Activated CD4-positive, alpha-beta T cell treated with anti-CD3 and anti-CD28 coated beads, Interleukin-2, amount 50 U/mL, for 1 hour (primary cell): ENCODE measurements around the gene TMEM109.

Experiments used
- DNase-seq: peaks from one replicate; pipeline ENCODE4 v3.0.0-alpha.2; 2020

TMEM109 gene

DNA sequence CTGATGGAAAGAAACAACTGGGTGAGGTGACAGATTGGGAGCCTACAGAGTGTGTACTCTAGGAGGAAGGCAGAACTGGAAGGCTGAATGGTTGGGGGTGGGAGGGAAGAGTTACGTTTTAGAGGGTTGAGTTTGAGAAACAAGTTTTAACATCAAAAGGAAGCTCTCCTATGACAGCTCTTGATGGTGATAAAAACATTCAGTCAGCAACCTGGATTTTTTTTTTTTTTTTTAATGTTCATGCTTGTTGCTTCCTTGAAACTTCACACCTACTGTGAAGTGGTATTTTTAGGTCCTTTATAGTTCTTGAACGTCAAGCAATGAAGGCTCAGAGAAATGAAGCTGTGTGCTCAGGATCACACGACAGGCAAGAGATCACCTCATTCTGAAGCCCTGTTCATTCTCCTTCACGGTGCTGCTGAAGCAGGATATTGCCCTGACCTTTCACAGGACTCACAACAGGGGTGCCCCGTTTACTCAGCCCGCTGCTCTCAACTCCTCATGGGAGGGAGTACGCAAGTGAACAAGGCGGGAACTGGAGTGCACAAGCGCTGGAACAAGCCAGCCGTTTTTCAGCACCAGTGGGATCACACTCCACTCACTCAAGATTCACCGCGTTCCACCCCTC lies 1.6 kb upstream of the TMEM109 start:
- no peak for DNase-seq

DNA sequence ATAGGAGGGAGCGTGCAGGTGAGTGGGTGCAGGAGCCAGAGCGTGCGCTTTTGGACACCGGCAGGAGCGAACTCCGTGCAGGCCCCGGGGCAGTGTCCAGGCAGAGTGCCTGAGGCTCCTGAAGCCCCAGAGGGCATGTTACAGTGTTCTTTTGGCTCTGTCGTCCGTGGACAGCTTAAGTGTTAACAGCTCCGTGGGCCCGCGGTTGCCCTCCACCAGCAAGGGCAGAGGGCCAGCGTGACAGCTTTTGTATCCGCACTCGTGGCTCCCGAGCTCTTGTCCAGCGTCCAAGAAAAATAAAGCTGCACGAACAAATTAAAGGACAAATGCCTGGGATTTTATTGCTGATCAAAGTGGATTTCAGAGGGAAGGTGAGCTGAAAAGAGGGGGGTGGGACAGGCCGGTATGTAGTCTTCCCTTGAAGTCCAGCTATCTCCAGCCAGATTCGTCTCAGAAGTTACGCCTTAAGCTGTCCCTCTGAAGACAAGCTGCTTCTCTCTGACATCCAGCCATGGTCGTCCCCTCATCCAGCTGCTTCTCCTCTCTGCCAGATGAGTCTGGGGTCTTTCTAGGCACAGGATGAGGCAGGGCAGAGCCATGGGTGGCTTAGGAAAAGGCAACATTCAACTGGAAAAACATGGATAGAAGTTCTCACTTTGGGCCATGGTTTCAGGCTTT lies 968 bp upstream of the TMEM109 start:
- DNase-seq: no peak

GRCh38 chr11:60914633-60915247 lies 782 bp downstream of the TMEM109 start:
- peak; percentile 28 for DNase-seq

DNA sequence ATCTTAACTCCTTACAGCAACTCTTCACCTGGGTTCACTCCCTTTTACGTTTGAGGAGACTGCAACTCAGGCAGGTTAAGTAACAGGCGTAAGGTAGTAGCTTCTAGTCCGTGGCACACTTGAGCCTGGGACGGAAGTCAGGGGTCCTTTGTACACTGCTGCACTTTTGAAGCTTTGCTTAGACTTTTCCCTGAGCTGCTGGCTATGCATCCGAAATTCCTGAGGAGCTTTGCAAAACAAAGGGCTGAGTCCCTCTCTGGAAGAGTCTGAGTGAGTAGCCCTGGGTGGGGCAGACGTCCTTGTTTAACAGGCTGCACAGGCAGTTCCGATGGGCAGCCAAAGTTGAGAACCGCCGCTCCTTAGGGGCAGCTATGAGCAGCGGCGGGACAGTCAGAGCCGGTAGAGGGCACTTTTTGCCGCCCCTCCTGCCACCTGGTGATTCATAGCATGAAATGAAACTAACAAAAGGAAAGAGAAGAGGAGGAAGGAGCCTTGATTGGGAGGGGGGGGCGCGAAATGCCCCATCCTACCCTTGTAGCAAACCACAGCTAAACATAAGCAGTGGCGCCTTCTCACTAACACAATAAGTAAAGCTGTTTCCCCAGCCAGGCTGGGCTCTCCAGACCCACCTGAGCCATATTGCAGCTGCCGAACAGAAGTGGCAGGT lies 1.4 kb downstream of the TMEM109 start:
- DNase-seq: peak; percentile 64

DNA sequence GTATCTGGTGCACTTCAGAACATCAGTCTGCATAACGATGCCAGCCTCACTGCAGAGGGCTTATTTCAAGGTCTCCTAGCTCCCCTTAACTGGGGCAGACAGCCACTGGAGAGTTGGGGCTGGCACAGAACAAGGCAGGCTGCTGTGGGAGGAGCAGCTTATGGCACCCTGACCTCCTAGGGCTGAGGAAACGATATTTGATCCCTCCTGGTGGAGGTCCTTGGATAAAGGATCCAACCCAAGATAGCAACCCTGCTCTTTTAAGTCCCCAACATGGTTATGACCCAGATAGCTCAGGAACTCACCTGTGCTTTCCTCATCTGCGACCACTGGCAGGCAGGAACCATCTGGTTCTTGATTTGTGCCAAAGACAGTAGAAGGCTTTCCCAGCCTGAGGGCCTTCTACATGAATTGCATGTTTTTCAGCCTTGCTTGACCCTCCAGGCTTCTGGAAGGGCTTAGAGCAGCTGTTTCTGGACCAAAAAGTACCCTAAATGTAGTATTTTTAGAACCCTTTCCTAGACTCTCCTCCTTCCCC lies 2.8 kb downstream of the TMEM109 start:
- no peak for DNase-seq

DNA sequence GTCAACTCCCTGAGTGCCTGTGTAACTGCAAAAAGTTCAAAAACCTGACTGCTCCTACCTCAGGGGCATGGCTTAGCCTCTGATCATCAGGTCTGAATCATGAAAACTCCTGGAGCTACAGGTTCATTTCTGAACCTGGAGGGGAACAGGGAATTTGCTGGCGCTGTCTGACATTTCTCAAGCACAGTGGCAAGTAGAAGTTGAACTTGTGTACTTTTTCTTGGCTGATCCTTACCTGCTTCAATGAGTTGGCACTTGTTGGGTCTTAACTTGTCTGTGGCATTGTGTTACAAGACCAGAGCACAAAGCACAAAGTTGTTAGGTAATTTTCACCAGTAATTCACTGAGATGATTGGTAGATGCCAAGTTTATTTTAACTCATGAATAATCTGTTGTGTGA lies 3.3 kb downstream of the TMEM109 start:
- DNase-seq: no peak

GRCh38 chr11:60918251-60918938 lies 4.4 kb downstream of the TMEM109 start:
- no peak for DNase-seq

DNA sequence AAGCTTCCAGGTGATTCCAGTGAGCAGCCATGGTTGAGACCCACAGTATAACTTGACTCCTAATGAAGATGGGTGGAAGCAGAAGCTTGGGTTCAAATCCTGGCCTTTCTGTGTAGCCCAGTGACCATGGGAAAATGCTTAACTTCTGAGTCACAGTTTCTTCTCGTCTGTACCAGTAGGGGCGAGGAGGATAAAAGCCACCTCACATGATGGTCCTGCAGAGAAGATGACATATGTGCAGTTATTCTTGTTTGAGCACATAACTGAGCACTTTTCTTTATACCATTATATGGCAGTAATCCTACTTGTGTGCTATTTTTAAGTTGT lies 4.9 kb downstream of the TMEM109 start:
- no peak for DNase-seq

DNA sequence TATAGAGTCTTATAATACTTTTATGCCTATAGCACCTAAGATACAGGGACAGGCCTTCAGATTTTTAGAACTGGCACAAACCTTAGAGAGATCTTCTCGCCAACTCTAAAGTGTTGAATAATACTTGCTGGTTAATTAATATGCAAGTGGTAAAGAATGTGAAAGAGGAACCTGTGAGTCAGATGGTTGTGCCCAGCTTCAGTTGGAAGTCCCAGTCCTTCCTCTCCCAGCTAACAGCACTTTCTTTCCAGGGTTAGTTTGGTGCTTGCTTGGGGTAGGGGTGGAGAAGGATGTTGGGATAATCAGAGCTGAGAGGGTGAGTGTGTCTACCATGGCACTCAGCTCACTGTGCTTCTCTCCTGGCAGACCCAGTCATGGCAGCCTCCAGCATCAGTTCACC lies 5.4 kb downstream of the TMEM109 start:
- DNase-seq: no peak

GRCh38 chr11:60919956-60920355 lies 6.0 kb downstream of the TMEM109 start:
- no peak for DNase-seq

DNA sequence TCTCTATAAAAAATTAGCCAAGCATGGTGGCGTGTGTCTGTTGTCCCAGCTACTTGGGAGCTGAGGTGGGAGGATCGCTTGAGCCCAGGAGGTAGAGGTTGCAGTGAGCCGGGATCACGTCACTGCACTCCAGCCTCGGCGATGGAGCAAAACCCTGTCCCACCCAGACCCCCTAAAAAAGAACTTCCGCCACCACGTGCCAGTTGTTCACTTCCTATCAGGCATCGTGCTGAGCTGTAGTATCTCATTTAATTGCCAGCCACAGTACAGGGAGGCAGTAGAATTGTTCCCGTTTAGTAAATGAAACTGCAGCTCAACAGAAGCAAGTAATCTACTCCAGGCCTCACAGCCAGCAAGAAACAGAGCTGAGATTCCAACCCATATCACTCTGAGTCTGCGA lies 7.3 kb downstream of the TMEM109 start:
- DNase-seq: no peak

DNA sequence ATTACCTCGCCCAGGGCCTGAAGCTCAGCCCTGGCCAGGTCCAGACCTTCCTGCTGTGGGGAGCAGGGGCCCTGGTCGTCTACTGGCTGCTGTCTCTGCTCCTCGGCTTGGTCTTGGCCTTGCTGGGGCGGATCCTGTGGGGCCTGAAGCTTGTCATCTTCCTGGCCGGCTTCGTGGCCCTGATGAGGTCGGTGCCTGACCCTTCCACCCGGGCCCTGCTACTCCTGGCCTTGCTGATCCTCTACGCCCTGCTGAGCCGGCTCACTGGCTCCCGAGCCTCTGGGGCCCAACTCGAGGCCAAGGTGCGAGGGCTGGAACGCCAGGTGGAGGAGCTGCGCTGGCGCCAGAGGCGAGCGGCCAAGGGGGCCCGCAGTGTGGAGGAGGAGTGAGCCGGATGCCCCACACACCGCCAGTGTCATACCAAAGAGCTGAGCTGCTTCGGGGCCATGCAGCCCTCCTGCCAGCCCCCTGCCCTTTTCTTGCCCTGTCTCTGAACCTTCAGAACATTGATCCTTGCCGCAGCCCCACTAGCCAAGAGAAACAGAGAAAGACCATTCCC lies 7.9 kb downstream of the TMEM109 start:
- no peak for DNase-seq

- no peak for DNase-seq
Measured at GRCh38 chr11:60922906-60923305, 8.9 kb downstream of the TMEM109 start.

DNA sequence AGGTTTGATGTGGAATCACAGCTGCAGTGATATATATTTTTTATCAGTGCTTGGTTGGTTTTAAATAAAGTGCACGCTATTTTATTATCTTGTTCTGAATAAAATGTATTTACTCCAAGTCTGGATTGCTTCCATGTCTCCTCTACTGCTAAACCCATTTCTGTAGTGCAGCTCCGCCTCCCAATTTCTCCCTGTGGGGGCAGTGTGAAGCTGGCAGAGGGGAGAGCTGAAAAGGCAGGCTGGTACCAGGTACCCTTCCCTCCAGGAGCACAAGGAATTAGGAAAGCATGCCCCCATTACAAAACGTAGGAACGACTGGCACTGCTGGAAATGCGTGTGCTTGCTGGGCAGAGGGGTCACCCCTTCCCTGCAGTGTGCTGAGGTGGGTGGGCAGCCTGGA lies 9.4 kb downstream of the TMEM109 start:
- no peak for DNase-seq

- no peak for DNase-seq
Measured at GRCh38 chr11:60923800-60924109, 9.8 kb downstream of the TMEM109 start.

- DNase-seq: peak; percentile 22
Measured at GRCh38 chr11:60924110-60924905, 10.3 kb downstream of the TMEM109 start, which contains the start of gene TMEM132A. TSS of gene TMEM132A (plus strand) at chr11:60924460. CDS start at chr11:60924634, 174 bp downstream.

- DNase-seq: no peak
Measured at GRCh38 chr11:60924906-60925853, 11.2 kb downstream of the TMEM109 start.

DNA sequence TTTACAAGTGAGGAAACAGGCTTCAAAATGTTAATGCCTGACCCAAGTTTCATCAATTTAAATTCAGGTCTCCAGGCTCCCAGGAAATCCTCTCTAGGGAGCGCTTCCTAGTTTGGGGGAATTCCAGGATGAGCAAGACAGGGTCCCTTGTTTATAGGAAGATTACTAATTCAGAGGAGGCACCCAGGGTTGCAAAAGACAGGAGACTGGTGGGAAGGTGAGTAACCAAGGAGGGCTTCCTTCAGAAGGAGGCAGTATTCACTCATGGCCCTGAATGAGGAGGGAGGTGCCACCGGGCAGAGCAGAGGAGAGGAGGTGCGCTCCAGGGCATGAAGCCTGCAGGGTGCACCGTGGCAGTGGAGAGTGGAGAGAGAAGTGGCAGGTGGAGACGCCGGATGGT lies 11.9 kb downstream of the TMEM109 start:
- no peak for DNase-seq

DNA sequence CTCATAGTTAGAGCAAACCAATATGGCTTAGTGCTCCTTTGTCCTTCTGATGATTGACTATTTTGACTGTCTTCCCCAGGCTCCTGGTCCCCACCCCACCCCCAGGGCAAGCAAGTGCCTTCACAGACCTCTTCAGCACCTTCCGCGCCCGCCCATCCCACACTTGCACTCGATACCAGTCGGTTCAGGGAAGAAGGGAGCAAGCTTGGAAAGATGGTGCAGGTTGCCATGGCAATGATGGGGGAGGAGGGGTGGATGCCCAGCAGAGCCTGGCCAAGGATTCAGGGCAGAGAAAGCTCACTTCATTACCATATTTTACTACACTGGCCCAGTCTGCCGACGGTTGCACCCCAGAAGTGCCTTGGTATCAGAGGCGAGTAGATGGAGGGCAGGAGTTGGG lies 12.5 kb downstream of the TMEM109 start:
- DNase-seq: no peak

GRCh38 chr11:60927061-60927592 lies 13.2 kb downstream of the TMEM109 start:
- no peak for DNase-seq

DNA sequence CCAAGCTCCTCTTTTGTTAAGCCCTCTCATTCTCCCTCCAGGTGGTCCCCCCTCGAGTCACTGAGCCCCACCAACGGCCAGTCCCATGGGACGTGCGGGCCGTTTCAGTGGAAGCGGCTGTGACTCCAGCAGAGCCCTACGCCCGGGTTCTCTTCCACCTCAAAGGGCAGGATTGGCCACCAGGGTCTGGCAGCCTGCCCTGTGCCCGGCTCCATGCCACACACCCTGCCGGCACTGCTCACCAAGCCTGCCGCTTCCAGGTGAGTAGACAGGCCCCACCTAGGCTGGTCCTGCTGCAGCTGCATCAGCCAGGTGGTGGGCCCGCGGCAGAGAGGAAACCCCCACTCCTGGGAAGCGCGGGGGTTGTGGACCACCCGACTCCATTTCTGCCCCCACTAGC lies 13.6 kb downstream of the TMEM109 start:
- no peak for DNase-seq
